GM18517 (cell line): ENCODE data around the gene CHCHD3.

Experiments
- ATAC-seq: cut with Tn5 transposase; IDR thresholded peaks from one replicate; pipeline ENCODE4 v1.9.1; 2021; ENCODE audit warnings: mild to moderate bottlenecking, moderate library complexity; ENCODE audit not compliant: unreplicated experiment

The CHCHD3 gene

GRCh38 chr7:132782777-132783640 is 298.9 kb downstream of the CHCHD3 start:
- ATAC-seq: no peak

- no peak for ATAC-seq
These were observed 301.1 kb downstream of the CHCHD3 start for GRCh38 chr7:132780822-132781221.

- no peak for ATAC-seq
These were observed 302.7 kb downstream of the CHCHD3 start for GRCh38 chr7:132779164-132779563.

GRCh38 chr7:132778761-132779160 is 303.1 kb downstream of the CHCHD3 start:
- no peak for ATAC-seq

GRCh38 chr7:132777956-132778355 is 303.9 kb downstream of the CHCHD3 start:
- ATAC-seq: no peak

- no peak for ATAC-seq
These were observed 304.5 kb downstream of the CHCHD3 start for GRCh38 chr7:132777414-132777813.

GRCh38 chr7:132776048-132776620 is 305.8 kb downstream of the CHCHD3 start:
- no peak for ATAC-seq

GRCh38 chr7:132773527-132773956 is 308.3 kb downstream of the CHCHD3 start:
- ATAC-seq: no peak

GRCh38 chr7:132771301-132771730 is 310.6 kb downstream of the CHCHD3 start:
- no peak for ATAC-seq

- no peak for ATAC-seq
These were observed 311.8 kb downstream of the CHCHD3 start for GRCh38 chr7:132770055-132770454.

GRCh38 chr7:132769280-132769679 is 312.6 kb downstream of the CHCHD3 start:
- no peak for ATAC-seq

- no peak for ATAC-seq
These were observed 313.8 kb downstream of the CHCHD3 start for GRCh38 chr7:132768099-132768498.

GRCh38 chr7:132767378-132767777 is 314.5 kb downstream of the CHCHD3 start:
- ATAC-seq: no peak

- no peak for ATAC-seq
These were observed 315.2 kb downstream of the CHCHD3 start for GRCh38 chr7:132766660-132767059.

GRCh38 chr7:132765861-132766260 is 316.0 kb downstream of the CHCHD3 start:
- ATAC-seq: no peak

GRCh38 chr7:132764762-132765161 is 317.1 kb downstream of the CHCHD3 start:
- ATAC-seq: no peak

- no peak for ATAC-seq
These were observed 321.0 kb downstream of the CHCHD3 start for GRCh38 chr7:132760866-132761265.

- no peak for ATAC-seq
These were observed 321.7 kb downstream of the CHCHD3 start for GRCh38 chr7:132760244-132760623.

GRCh38 chr7:132759482-132760243 is 322.2 kb downstream of the CHCHD3 start:
- ATAC-seq: no peak

- no peak for ATAC-seq
These were observed 322.9 kb downstream of the CHCHD3 start for GRCh38 chr7:132758986-132759385.

GRCh38 chr7:132757783-132758182 is 324.1 kb downstream of the CHCHD3 start:
- ATAC-seq: no peak
